ENCODE data around the gene FXYD3.

Gene FXYD3

DNA sequence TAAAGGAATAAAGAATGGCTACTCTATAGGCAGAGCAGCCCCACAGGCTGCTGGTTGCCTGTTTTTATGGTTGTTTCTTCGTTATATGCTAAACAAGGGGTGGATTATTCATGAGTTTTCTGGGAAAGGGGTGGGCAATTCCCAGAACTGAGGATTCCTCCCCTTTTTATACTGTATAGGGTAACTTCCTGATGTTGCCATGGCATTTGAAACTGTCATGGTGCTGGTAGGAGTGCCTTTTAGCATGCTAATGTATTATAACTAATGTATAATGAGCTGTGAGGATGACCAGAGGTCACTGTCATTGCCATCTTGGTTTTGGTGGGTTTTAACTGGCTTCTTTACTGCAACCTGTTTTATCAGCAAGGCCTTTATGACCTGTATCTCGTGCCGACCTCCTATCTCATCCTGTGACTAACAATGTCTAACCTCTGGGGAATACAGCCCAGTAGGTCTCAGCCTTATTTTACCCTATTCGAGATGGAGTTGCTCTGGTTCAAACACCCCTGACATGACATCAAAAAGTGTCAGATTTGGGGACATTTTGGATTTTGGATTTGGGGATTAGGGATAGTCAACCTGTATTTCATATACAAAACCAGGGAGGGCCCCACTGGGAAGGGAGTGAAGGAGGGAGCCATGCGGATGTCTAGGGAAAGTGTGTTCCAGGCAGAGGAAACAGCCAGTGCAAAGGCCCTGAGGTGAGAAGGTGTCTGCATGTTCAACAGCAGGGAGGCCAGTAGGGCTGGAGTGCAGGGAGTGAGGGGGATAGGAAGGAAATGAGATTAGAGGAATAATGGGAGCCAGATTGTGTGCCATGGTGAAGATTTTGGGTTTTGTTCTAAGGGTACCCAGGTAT is 49.8 kb downstream of the FXYD3 start:
- no peak for DNase-seq

DNA sequence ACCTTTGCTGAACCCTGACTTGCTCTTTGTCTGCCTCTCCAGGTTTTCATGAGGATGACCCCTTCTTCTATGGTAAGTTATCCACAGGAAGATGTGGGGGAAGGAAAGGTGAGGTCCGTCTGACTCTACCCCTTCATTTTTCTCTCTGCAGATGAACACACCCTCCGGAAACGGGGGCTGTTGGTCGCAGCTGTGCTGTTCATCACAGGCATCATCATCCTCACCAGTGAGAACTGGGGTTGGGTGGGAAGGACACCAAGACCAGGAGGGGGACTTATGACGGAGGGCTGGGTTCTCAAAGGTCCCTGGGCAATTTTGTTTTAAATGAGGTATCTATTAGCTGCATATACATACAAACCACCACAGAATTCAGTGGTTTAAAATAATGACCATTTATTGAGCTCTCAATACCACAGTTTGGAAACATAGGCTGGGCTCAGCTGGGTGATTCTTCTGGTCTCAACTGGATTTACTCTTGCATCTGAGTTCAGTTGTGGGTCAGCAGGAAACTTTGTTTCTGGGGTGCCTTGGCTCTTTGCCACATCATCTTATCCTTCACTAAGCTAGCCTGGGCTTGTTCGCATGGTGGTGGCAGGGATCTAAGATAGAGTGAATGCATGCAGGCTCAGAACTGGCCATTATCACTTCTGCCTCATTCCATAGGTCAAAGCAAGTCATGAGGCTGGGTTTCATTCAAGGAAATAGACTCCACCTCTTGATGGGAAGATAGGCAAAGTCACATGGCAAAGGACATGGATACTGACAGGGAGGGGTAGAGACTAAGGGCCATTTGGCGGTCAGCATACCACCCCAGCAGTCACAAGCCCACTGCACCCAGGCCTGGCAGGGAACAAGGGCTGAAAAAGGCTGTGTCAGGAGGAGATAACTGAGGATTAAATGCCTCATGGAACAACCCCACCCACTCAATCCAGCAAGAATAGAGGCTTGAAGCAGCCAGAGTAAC is 50.8 kb downstream of the FXYD3 start:
- no peak for DNase-seq

DNA sequence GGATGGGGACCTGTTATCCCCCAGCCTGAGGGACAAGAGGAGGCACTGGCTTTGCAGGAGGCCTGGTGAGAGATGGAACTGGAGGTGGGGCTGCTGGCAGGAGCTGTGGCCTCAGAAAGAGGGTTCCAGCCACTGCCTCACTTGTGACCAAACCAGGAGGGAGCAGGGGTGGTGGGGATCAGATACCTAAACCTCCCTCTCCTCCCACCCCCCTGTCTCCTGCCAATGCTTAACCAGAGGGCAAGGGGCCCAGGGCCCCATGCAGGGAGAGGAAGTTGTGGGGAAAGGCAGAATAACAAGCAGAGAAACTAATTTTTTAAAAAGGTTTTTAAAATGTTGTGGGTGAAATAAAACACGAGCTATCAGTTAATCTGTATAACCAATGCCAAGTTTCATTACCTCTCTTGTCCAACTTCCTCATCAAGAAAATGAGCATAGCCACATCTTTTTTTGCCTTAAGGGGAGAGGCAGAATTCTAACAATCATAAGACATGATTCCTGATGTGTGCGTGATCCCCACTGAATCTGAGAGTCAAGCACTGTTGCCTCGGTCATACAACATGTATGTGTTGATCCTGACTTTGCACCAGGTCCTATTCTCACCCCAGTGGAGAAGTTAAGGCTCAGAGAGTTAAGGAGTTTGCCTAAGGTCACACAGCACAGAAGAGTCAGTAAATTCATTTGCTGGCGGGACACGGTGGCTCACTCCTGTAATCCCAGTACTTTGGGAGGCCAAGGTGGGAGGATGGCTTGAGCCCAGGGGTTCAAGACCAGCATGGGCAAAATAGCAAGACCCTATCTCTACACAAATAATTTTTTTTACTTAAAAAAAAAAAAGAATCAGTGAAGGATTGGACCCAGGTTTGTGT is 51.9 kb downstream of the FXYD3 start:
- no peak for DNase-seq

DNA sequence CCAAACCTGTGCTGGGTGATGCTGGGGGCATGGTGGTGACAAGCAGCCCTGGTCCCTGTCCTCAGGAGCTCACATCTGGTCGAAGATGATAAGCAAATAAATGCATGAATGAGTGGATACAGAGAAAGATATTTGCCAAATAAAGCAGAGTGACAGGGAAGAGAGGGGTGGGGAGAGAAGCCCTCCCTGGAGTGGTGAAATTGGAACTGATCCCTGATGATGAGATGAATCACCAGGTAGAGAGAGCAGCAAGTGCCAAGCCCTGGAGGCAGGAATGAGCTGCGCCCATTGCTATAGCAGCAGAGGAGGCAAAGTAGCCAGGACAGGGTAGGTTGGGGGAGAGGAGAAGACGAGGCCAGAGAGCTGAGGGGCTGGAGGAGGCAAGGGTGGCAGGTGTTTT is 52.6 kb downstream of the FXYD3 start:
- DNase-seq: no peak

DNA sequence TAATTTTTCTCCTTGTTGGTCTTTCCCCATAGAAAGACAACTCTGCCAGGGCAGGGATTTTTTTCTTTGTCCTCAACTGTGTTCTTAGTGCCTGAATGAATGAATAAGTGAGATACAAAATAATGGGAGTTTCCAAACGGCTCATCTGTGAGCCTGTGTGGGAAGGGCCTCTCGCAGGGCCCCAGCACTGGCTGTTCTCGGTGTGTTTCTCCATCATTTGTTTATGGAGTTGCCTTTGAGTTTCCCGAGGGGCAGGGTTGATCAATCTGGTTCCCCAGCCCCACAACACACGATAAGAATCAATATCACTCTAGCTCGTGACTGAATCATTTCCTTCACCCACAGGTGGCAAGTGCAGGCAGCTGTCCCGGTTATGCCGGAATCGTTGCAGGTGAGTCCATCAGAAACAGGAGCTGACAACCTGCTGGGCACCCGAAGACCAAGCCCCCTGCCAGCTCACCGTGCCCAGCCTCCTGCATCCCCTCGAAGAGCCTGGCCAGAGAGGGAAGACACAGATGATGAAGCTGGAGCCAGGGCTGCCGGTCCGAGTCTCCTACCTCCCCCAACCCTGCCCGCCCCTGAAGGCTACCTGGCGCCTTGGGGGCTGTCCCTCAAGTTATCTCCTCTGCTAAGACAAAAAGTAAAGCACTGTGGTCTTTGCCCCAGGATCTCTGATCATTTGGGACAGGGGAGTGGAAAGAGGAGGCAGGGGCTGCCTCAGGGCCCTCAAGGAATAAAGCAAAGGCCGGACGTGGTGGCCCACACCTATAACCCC is 53.8 kb downstream of the FXYD3 start:
- DNase-seq: no peak

DNA sequence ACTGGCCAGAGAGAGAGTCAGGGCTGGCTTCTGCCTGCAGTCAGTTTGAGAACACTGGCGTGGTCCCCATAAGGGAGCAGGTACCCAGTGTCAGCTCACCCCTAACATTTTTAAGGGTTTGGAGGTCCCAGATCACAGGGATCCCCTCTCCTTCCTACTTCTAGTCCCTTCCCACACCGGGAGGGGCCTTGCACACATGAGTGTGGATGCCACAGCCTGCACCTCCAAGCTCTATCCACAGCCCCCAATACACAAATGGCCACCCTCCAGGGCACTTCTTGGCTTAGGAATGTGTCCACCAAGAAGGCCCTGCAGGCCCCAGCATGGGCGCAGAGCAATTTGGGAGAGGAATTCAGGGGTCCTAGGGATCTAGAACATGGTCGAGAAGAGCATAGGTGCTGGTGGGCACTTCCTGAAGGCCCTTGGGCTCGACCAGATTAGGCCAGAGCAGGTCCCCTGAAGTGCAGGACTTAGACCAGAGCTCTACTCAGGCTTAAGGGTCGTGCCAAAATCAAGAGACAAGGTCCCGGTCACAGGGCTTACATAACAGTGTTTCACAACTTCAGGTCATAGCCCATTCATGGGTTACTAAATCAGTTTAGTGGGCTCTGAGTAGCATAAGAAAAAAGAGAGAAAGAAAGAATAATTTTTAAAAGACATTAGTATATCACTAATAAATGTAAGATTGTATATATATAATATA is 54.9 kb downstream of the FXYD3 start:
- no peak for DNase-seq

DNA sequence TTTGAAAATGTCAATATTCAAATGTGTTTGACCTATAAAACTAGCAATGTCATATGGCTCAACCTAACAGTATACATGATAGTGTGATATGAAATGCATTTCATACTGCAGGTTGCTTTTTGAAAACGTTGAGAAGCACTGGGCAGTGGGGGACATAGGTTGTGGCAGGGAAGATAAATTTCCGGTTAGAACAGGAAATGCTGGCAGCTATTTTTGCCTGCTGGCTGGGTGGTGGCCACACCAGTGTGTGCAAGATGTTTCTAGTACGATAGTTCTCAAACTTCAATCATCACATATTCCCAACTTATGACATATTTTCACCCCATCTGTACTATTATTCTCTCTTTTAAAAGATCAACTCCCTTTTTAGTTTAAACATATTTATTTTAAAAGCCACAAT is 56.1 kb downstream of the FXYD3 start:
- no peak for DNase-seq

Data from NCI-H82 (cell line).